PC-9 (cell line): ENCODE results near the gene SH2D5.

Source experiments
- CTCF ChIP-seq: fragments of 200-600 bp; sonication (generic); conservative IDR thresholded peaks from 2 replicates; pipeline ENCODE4 v1.6.1; 2017; ENCODE audit warnings: mixed run types, antibody characterized with exemption, mild to moderate bottlenecking, moderate library complexity
- EZH2 ChIP-seq: fragments of 200-600 bp; sonication (generic); IDR thresholded peaks from 2 replicates; pipeline ENCODE4 v1.8.0; 2017; ENCODE audit warnings: antibody characterized with exemption, low read depth

GRCh38 chr1:20721117-20722061 is 11.1 kb downstream of the SH2D5 start:
- TF ChIP-seq CTCF (no peak), EZH2 (no peak)
